GM12878 (cell line): ENCODE data around the gene RBBP5. TPM values are rescaled to one million over a fixed set of nuclear protein-coding genes. Genes with fewer than 3 reads are reported as not detected.

Source experiments
- ATAC-seq: fragments of 200-7000 bp; cut with Tn5 transposase; 3 replicates; pipeline ENCODE4 v1.9.1; 2020; ENCODE audit warnings: mild to moderate bottlenecking, moderate library complexity
- BruUV-seq: library from RNA; stranded (reverse); fragments of 400-500 nt; replicated peaks from 2 replicates; lab custom pipeline; 2021; lab: Mats Ljungman, UMichigan
- CTCF ChIA-PET: fragments of 300-600 bp; sonication (Branson Sonifier 250); formaldehyde crosslinking; extraction: SDS; loops from one replicate; lab custom pipeline; 2021; ENCODE audit warnings: inconsistent platforms; lab: Yijun Ruan, JAX
- POLR2A ChIA-PET: fragments of 350-600 bp; formaldehyde crosslinking; extraction: SDS; loops from one replicate; lab custom pipeline; 2021; ENCODE audit warnings: inconsistent platforms; lab: Charles Lee
- RAD21 ChIA-PET: fragments of 300-600 bp; sonication (Branson Sonifier 250); formaldehyde crosslinking; loops from one replicate; lab custom pipeline; 2023; ENCODE audit warnings: antibody characterized with exemption; ENCODE audit not compliant: unreplicated experiment; lab: Charles Lee
- SMC1A ChIA-PET: fragments of 300-600 bp; sonication (Branson Sonifier 250); formaldehyde crosslinking; loops from one replicate; lab custom pipeline; 2023; ENCODE audit not compliant: unreplicated experiment, uncharacterized antibody; lab: Charles Lee
- DNase-seq: peaks from one replicate; pipeline ENCODE4 v3.0.0-alpha.2; 2011; ENCODE audit warnings: low read depth, low spot score
- FAIRE-seq: peaks from 3 replicates; lab custom pipeline; 2011; peaks lifted over from hg19 to GRCh38; lab: Jason Lieb, UNC
- H2AFZ ChIP-seq: 2 replicates; pipeline ENCODE4 v1.6.0; 2011; ENCODE audit warnings: low read depth, low read length, control low read depth; ENCODE audit not compliant: control insufficient read depth
- H3K27ac ChIP-seq: 2 replicates; pipeline ENCODE4 v1.5.1; 2011; ENCODE audit warnings: control low read depth; ENCODE audit not compliant: control insufficient read depth, insufficient read depth
- H3K27me3 ChIP-seq, 2 experiments: replicated peaks in 1 of 2; 2 replicates each; pipeline versions ENCODE4 v1.6.0 to v1.6.1; 2011; ENCODE audit warnings: low read length in 1 of 2; ENCODE audit not compliant: control insufficient read depth in 2 of 2, insufficient read depth in 2 of 2
- H3K36me3 ChIP-seq, 2 experiments: 2 replicates each; pipeline ENCODE4 v1.5.1; 2011; ENCODE audit warnings: low read length in 1 of 2; ENCODE audit not compliant: control insufficient read depth in 2 of 2, insufficient read depth in 2 of 2
- H3K4me1 ChIP-seq: 2 replicates; pipeline ENCODE4 v1.6.1; 2011; ENCODE audit warnings: mild to moderate bottlenecking, low read length, moderate library complexity, mixed read lengths; ENCODE audit not compliant: control insufficient read depth, insufficient read depth
- H3K4me2 ChIP-seq: 2 replicates; pipeline ENCODE4 v1.6.0; 2011; ENCODE audit warnings: control low read depth; ENCODE audit not compliant: control insufficient read depth, insufficient read depth
- H3K4me3 ChIP-seq: fragments of 200-600 bp; sonication (generic); 2 replicates; pipeline ENCODE4 v1.5.1; 2016
- H3K79me2 ChIP-seq: 2 replicates; pipeline ENCODE4 v1.6.0; 2011; ENCODE audit warnings: low read length; ENCODE audit not compliant: control insufficient read depth, insufficient read depth
- H3K9ac ChIP-seq: 2 replicates; pipeline ENCODE4 v1.8.0; 2011; ENCODE audit warnings: low read length, control low read depth, mixed read lengths; ENCODE audit not compliant: control insufficient read depth, insufficient read depth
- H3K9me3 ChIP-seq: replicated peaks from 3 replicates; pipeline ENCODE4 v1.5.1; 2011; ENCODE audit warnings: mild to moderate bottlenecking, low read length; ENCODE audit not compliant: control insufficient read depth, insufficient read depth
- H4K20me1 ChIP-seq: 2 replicates; pipeline ENCODE4 v1.6.0; 2011; ENCODE audit not compliant: control insufficient read depth, insufficient read depth
- ASH2L ChIP-seq: fragments of 300-600, 200-600 bp; sonication (generic); IDR thresholded peaks from 2 replicates; pipeline ENCODE4 v1.6.1; 2017; ENCODE audit warnings: low read depth, mild to moderate bottlenecking, borderline replicate concordance
- FOS ChIP-seq: IDR thresholded peaks from 3 replicates; pipeline ENCODE4 v1.6.1; 2011; ENCODE audit warnings: borderline replicate concordance; ENCODE audit not compliant: insufficient read length; ENCODE audit errors: extremely low read depth
- FOXM1 ChIP-seq: IDR thresholded peaks from 2 replicates; pipeline ENCODE4 v1.6.1; 2012; ENCODE audit warnings: low read depth, mild to moderate bottlenecking, inconsistent platforms, low read length, moderate library complexity
- MTA3 ChIP-seq: IDR thresholded peaks from 2 replicates; pipeline ENCODE4 v1.6.1; 2012; ENCODE audit warnings: low read length, inconsistent platforms, borderline replicate concordance
- PML ChIP-seq: IDR thresholded peaks from 2 replicates; pipeline ENCODE4 v1.6.1; 2012; ENCODE audit warnings: low read length, inconsistent platforms
- SMAD1 ChIP-seq: fragments of 450-650 bp; IDR thresholded peaks from 2 replicates; pipeline ENCODE4 v1.6.1; 2018; ENCODE audit warnings: mild to moderate bottlenecking, low read depth; ENCODE audit not compliant: partially characterized antibody
- TCF3 ChIP-seq: IDR thresholded peaks from 2 replicates; pipeline ENCODE4 v1.6.1; 2012; ENCODE audit warnings: low read depth, mild to moderate bottlenecking, low read length, borderline replicate concordance; ENCODE audit not compliant: insufficient read depth
- WRNIP1 ChIP-seq: IDR thresholded peaks from 2 replicates; pipeline ENCODE4 v1.6.1; 2011; ENCODE audit warnings: low read depth, low read length, improper control_type of control experiment, borderline replicate concordance
- ZBED1 ChIP-seq: IDR thresholded peaks from 2 replicates; pipeline ENCODE4 v1.6.1; 2016; ENCODE audit warnings: borderline replicate concordance
- ZNF24 ChIP-seq: fragments of 450-650 bp; IDR thresholded peaks from 2 replicates; pipeline ENCODE4 v1.6.1; 2017; ENCODE audit warnings: antibody characterized with exemption, mild to moderate bottlenecking
- WGBS: methylation state at CpG from one replicate; pipeline ENCODE4 v1.1.6; 2016; ENCODE audit warnings: low lambda C conversion rate; ENCODE audit not compliant: insufficient replicate concordance, insufficient coverage; ENCODE audit errors: missing lambda C conversion rate; 5-methylcytosine and 5-hydroxymethylcytosine counted together
- in situ Hi-C: fragments of 300-500 bp; cut with MboI; formaldehyde crosslinking; loops from 9 replicates; pipeline ENCODE4 v1.14.3; 2018; ENCODE audit warnings: mixed read lengths
- intact Hi-C: fragments of 100-400 bp; cut with micrococcal nuclease; formaldehyde crosslinking; loops from one replicate; pipeline ENCODE4 v1.14.2; 2022; ENCODE audit not compliant: unreplicated experiment
- polyA plus RNA-seq, 11 experiments: library from polyadenylated mRNA; depleted of rRNA in 4 of 11; unstranded in 6 of 11; stranded (reverse) in 5 of 11; fragments of >200 nt; fragmentation: Nextera tagmentation in 4 of 11; fragmentation: Illumina TruSeq in 1 of 11; extraction: Ambion mirVana in 4 of 11; extraction: Trizol in 1 of 11; gene quantifications; 1 replicate in 1 of 11; 2 replicates in 10 of 11; pipeline versions ENCODE4 v1.2.1 to v1.2.3, GENCODE V29; 2011 to 2016; ENCODE audit warnings: inconsistent platforms in 2 of 11, missing spikeins in 2 of 11, low read depth in 1 of 11
- total RNA-seq, 4 experiments: library from RNA; depleted of rRNA in 3 of 4; stranded (reverse); fragments of >200 nt in 3 of 4; fragmentation: Illumina TruSeq in 1 of 4; extraction: Trizol in 1 of 4; gene quantifications; 2 replicates each; pipeline versions ENCODE4 v1.2.1 to v1.2.3, GENCODE V29; 2013 to 2021
- TF ChIP-seq, protein P1 (sequence below): IDR thresholded peaks from 2 replicates; pipeline ENCODE4 v1.6.1; 2011; ENCODE audit warnings: borderline replicate concordance, low read depth, mild to moderate bottlenecking, moderate library complexity, mixed read lengths, low read length; ENCODE audit not compliant: insufficient read depth; ENCODE audit errors: extremely low read length
- TF ChIP-seq, protein P2 (sequence below): IDR thresholded peaks from 2 replicates; pipeline ENCODE4 v1.6.1; 2011; ENCODE audit warnings: low read depth, mild to moderate bottlenecking, low read length, moderate library complexity, borderline replicate concordance; ENCODE audit errors: extremely low read depth

Gene RBBP5
- total and polyA plus RNA-seq, 10 of the 15 experiments (the other 5 are each of a cell fraction or from before 2014, with no cell fraction given), result 10.0 to 20.6 (median 14.8) TPM

DNA sequence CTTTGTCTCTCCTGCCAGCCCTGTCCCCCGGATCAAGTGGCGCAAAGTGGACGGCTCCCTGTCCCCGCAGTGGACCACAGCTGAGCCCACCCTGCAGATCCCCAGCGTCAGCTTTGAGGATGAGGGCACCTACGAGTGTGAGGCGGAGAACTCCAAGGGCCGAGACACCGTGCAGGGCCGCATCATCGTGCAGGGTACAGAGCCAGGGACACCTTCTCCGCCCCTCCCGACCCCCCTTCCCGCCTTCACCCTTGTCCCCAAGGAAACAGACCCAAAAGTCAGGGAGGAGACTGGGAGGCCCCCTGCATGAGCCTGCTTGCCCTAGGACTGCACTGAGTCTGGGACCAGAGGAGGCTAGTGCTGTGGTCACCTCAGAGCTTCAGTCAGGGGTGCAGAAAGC lies 60.6 kb downstream of the RBBP5 start:
- no peaks in the 10 kb centered on the region for H3K27me3 ChIP-seq
- intact Hi-C loops (loop anchor here (1.0 to 2.0 kb wide), 2 partner anchors 72 to 196 kb away; no protein-coding TSS in a partner anchor), in situ Hi-C loops (loop anchor here (5.0 kb wide), 1 partner anchor 84 kb away; no protein-coding TSS in a partner anchor)
- H3K4me3 ChIP-seq, result no peak overlapping the region
- H2AFZ ChIP-seq, result no peak overlapping the region
- SMC1A ChIA-PET, result interaction anchor here (0.7 to 3.5 kb wide), 22 partner anchors 8 to 201 kb away, joined by 3 to 45 read pairs (median 6); partner anchors contain the start of gene RBBP5
- no peaks in the 10 kb centered on the region for H3K36me3 ChIP-seq
- FAIRE-seq, result no peak
- H3K4me1 ChIP-seq, result no peaks in the 10 kb centered on the region
- no peak overlapping the region for H3K4me2 ChIP-seq
- RAD21 ChIA-PET, result interaction anchor here (0.7 to 4.7 kb wide), 28 partner anchors 10 to 264 kb away, joined by 3 to 81 read pairs (median 4); no protein-coding TSS in a partner anchor
- H3K79me2 ChIP-seq, result no peaks in the 10 kb centered on the region
- no peaks in the 10 kb centered on the region for H3K9me3 ChIP-seq
- CTCF ChIA-PET, result interaction anchor here (0.6 to 6.8 kb wide), 61 partner anchors 9 to 505 kb away, joined by 3 to 151 read pairs (median 5); partner anchors contain the start of genes CNTN2 and RBBP5
- no peak; the same call in 2 of the 3 replicates for ATAC-seq
- WGBS, result 52% methylated on average over 14 of the region's 14 CpGs
- no peak for DNase-seq
- no peak overlapping the region for H3K9ac ChIP-seq
- H4K20me1 ChIP-seq, result no peaks in the 10 kb centered on the region
- no peak overlapping the region for H3K27ac ChIP-seq
- POLR2A ChIA-PET, result interaction anchor here (0.6 to 1.1 kb wide), 2 partner anchors 86 to 184 kb away, joined by 3 read pairs; no protein-coding TSS in a partner anchor
- TF ChIP-seq WRNIP1, result no peak
- no TSS peak for BruUV-seq

DNA sequence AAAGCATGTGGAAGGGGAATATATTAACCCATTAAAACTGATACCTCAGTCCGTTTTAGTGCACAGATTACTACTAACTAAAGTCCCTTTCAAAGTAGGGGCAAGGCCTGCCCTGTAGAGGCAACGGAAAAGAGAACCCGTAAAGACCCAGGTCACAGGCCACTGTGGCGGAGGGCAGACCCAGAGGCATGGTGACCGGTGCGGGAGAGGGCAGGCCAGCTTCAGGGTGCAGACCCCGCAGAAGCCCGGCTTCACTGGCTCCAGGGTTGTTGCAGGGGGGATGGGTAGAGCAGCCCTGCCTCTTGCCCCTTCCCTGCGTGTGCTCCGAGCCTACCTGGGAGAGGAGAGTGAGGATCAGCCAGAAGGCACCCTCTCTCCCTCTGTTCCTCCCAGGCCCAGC lies 61.0 kb downstream of the RBBP5 start:
- H3K9ac ChIP-seq, result no peak overlapping the region
- no peaks in the 10 kb centered on the region for H4K20me1 ChIP-seq
- in situ Hi-C loops, result loop anchor here (5.0 kb wide), 1 partner anchor 83 kb away; no protein-coding TSS in a partner anchor
- intact Hi-C loops, result loop anchor here (1.0 to 2.0 kb wide), 2 partner anchors 71 to 196 kb away; no protein-coding TSS in a partner anchor
- no TSS peak for BruUV-seq
- ATAC-seq (no peak), DNase-seq (no peak), FAIRE-seq (no peak)
- TF ChIP-seq MTA3 (no peak), FOS (no peak), TCF3 (no peak), PML (no peak), ZBED1 (no peak), ASH2L (no peak), SMAD1 (no peak), FOXM1 (no peak), ZNF24 (no peak)
- TF ChIP-seq, protein P1, sequence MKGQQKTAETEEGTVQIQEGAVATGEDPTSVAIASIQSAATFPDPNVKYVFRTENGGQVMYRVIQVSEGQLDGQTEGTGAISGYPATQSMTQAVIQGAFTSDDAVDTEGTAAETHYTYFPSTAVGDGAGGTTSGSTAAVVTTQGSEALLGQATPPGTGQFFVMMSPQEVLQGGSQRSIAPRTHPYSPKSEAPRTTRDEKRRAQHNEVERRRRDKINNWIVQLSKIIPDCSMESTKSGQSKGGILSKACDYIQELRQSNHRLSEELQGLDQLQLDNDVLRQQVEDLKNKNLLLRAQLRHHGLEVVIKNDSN, result no peak
- TF ChIP-seq, protein P2, sequence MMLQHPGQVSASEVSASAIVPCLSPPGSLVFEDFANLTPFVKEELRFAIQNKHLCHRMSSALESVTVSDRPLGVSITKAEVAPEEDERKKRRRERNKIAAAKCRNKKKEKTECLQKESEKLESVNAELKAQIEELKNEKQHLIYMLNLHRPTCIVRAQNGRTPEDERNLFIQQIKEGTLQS, result no peak
- POLR2A ChIA-PET, result interaction anchor here (0.6 kb wide), 1 partner anchor 185 kb away, joined by 3 read pairs; no protein-coding TSS in a partner anchor
- CTCF ChIA-PET, result interaction anchor here (0.6 to 6.8 kb wide), 28 partner anchors 8 to 331 kb away, joined by 3 to 151 read pairs (median 8); partner anchors contain the start of gene CNTN2
- H3K4me2 ChIP-seq, result no peak overlapping the region
- SMC1A ChIA-PET, result interaction anchor here (1.2 to 3.5 kb wide), 7 partner anchors 8 to 194 kb away, joined by 3 to 45 read pairs (median 7); no protein-coding TSS in a partner anchor
- RAD21 ChIA-PET, result interaction anchor here (0.6 to 4.7 kb wide), 11 partner anchors 12 to 254 kb away, joined by 3 to 81 read pairs (median 8); no protein-coding TSS in a partner anchor
- no peaks in the 10 kb centered on the region for H3K4me1 ChIP-seq
- no peaks in the 10 kb centered on the region for H3K79me2 ChIP-seq
- H3K27me3 ChIP-seq, result no peaks in the 10 kb centered on the region
- WGBS, result 55% methylated on average over 10 of the region's 10 CpGs
- no peak overlapping the region for H3K4me3 ChIP-seq
- no peaks in the 10 kb centered on the region for H3K9me3 ChIP-seq
- H3K27ac ChIP-seq, result no peak overlapping the region
- H3K36me3 ChIP-seq, result no peaks in the 10 kb centered on the region
- no peak overlapping the region for H2AFZ ChIP-seq
